Activated CD8-positive, alpha-beta memory T cell treated with anti-CD3 and anti-CD28 coated beads for 4 hours (primary cell): ENCODE data around the gene MT3.
A peak's percentile ranks its signal among the peaks of the same experiment; 100 is the strongest.
"Not testable (repeated sequence)": the region's sequence is repeated elsewhere in the genome, so short reads cannot be mapped to it uniquely, and the experiment has no call there.

Experiments
- DNase-seq, 2 donors: peaks; one replicate each; pipeline ENCODE4 v3.0.0-alpha.2; 2020; ENCODE audit warnings: low read depth in 2 of 2

MT3 gene

DNA sequence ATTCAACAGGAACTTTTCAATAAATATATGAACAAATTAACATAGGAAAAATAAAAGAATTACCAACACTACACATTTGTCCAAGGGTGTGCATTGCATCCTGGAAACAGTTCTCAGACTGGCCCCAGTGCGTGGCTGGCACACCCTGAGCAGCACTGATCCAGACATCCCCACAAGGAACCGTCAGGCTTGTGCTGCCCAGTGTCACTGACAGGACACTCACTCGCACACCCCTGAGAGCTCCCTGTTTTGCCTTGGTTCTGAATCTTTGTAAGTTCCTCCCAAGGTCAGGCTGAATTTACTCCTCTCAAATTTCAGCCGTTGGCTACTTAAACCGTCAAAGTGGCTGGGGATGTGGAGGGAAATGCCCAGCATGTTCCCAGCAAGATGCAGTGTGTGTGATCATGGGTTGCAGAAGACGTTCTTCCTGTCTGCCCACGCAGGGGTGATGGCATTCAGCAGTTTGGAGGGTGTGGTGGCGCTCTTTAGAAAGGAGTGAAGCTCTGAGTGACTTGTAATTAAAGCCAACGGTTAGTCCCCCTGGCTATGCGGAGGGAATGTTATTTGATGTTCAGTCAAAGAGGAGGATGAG is 20.8 kb downstream of the MT3 start:
- peak; percentile 42 to 76 for DNase-seq

DNA sequence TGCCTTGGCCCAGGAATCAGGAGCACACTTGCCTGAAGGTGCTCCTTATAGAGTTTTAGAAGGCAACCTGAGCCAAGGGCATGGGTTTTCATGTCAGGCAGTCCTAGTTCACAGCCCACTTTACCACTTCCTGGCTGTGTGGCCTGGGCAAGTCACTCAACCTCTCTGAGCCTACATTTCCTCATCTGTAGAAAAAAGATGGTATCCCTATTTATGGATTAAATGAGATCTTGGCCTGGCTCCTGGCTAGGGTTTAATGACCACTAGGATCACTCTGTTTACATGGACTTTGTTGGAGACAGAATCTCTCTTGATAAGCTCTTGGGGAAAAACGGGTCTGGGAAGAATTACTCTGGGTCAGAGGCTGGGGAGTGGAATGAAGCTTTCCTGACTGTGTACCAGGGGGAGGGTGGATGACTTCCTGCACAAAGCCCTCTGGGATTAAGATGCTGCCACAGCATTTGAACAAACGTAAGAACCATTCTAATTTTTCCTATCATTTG is 21.3 kb downstream of the MT3 start:
- no peak for DNase-seq

DNA sequence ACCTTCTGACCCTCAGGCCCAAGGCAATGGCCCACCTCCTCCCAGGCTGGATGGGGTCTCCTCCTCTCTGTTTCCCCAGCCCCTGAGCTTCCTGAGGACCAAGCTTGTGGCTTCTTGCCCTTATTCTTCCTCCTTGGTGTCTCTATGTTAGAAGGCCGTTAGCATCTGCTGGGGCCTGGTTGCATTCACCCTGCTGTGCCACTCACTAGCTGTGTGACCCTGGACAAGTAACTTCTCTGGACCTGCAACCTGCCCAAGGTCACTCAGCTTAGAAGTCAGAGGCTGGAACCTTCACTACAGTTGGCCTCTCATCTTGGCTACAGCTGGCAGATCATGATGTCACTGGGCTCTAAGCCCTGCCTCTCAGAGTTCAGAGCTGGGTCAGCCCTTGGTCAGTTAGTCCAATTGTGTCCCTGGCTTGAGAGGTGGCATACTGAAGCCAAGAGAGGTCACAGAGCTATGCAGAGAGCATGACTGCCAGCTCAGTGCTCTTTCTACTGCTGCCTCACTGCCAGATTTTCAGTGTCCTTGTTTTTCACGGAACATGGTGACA is 22.0 kb downstream of the MT3 start:
- DNase-seq = no peak

DNA sequence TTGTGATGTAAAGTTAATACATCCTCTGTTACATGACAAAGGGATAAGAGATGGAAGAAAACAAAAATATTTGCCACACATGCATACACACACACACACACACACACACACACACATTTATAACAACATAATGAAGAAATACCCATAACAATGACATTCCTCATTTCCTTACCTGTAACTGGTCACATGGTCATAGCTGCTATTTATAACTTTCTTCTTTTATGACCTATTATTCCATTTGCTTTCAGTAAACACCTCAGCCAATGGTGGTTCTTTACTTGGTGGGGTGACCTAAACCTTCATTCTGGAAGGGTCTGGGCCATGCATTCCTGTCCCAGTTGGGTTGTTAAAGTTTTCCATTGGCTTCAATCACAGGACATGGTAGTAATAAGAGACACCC is 24.4 kb downstream of the MT3 start:
- DNase-seq = no peak

DNA sequence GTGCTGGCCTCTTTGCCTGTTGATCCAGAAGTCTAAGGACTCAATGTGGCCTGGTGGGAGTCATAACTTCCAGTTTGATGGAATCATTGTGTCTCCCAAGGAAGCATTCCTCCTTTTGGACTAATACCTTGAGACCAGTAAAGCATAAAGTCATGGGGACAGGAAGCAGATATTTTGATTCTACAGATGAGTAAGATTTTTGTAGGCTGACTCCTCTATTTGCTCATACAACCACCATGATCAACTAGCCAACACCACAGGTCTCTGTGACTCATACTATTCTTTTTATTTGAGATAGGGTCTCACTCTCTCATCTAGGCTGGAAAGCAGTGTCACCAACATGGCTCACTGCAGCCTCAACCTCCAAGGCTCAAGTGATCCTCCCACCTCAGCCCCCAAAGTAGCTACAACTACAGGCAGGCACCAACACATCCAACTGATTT is 25.2 kb downstream of the MT3 start:
- DNase-seq = no peak

DNA sequence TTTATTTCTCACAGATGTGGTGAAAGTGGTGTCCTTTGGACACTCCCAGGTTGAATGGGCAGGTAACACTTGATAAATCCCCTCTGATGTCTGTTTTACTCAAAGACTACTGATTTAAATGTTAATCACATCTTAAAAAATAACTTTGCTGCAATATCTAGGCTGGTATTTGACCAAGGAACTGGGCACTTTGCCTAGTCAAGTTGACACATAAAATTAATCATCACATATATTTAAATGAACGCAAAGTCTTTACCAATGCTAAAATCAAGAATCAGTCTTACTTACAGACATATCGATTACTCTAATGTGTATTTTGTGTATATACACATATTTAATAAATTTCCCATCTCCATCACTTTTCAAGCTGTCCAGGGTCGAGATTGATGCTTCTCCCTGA is 26.0 kb downstream of the MT3 start:
- DNase-seq = no peak

DNA sequence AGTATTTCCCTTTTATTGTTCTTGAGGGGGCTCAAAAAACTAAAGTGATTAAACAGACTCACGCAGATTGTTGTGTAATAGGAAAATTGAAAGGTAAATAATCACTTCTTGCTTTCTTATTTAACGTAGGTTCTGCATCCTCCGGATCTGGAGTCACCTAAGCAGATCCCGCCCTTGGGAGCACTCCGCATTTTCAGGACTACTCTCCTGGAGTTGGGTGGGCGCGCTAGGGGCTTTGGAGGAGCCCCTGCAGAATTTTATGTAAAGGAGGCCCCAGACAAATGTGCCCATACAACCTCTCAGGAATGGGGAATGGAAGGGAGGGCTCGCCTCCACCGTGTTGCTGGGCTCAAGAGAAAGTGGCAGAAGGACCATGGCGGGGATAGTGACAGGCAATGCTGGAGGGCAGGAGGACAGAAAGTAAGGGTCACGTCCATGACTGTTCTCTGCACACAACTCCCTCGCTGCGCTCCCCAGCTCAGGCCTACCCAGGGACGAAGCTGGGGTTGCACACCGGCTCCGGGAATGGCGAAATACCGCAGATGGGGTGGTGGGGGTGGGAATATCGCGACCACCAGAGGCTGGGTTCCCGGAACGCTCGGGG is 27.4 kb downstream of the MT3 start:
- DNase-seq = no peak

DNA sequence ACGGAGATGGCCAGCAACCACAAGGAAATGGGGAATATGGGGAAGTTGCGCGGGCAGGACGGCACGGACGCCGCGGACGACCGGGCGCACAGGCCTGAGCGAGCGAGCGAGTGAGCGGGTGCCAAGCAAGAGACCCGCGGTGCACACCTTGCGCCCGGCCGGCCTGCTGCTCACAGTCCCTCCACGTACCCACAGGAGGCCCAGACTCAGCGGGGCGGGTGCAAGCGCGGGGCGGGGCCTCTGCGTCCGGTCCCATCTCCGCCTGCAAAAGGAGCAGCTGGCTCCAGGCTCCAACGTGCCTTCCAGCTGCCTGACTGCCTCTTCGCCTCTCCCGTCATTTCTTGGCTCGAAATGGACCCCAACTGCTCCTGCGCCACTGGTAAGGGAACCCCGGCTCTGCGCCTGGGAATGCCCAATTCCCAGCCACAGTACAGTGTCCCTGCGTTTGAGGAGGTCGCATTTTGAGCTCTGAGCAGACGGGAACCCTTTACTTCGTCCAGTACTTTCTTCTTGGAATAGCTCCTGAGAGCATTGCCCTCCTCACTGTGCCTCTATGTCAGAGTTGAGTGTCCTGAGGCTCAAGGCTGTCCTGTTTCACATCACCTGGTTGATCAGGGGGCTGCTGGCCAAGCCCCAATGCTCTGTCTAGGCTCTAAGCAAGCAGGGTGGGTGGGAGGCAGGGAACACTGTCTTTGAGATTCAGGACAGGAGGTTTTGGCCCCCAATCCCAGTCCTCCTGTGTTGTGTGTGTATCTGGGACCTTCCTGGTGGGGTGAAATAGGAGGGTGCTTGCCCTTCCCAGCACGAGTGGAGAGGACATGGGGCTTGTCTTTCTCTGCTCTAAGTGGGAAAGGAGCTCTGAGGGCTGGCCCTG is 28.1 kb downstream of the MT3 start:
- DNase-seq = no peak

DNA sequence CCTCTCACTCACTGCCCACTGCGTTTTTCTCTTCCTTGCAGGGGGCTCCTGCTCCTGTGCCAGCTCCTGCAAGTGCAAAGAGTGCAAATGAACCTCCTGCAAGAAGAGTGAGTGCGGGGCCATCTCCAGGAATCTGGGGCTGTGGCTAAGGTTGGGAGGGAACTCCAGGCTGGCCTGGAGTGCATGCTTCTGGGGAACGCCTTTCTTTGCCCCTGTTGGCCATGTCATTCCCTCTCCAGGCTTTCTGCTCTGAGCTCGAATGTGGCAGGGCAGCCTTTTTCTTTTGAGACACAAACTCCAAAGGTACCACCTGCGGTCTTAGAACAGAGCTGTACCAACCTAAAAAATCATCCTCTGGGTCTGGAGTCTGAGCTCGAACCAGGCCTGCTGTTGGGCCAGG is 28.8 kb downstream of the MT3 start:
- DNase-seq = no peak

DNA sequence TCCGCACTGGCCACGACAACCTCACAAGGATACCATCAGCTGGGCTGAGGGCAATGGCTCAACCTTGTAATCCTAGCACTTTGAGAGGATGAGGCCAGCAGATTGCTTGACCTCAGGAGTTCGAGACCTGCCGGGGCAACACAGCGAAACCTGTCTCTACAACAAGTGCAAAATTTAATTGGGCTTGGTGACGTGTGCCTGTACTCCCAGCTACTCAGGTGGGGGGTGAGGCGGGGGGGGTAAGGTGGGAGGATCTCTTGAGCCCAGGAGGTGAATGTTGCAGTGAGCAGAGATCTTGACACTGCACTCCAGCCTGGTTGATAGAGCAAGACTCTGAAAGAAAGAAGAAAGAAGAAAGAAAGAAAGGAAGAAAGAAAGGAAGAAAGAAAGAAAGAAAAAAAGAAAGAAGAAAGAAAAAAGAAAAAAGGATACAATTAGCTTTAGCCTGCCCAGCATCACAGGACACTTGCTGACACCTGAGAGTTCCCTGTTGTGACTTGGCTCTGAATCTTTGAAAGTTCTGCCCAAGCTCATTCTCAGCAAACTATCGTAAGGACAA is 31.1 kb downstream of the MT3 start:
- DNase-seq = no peak

DNA sequence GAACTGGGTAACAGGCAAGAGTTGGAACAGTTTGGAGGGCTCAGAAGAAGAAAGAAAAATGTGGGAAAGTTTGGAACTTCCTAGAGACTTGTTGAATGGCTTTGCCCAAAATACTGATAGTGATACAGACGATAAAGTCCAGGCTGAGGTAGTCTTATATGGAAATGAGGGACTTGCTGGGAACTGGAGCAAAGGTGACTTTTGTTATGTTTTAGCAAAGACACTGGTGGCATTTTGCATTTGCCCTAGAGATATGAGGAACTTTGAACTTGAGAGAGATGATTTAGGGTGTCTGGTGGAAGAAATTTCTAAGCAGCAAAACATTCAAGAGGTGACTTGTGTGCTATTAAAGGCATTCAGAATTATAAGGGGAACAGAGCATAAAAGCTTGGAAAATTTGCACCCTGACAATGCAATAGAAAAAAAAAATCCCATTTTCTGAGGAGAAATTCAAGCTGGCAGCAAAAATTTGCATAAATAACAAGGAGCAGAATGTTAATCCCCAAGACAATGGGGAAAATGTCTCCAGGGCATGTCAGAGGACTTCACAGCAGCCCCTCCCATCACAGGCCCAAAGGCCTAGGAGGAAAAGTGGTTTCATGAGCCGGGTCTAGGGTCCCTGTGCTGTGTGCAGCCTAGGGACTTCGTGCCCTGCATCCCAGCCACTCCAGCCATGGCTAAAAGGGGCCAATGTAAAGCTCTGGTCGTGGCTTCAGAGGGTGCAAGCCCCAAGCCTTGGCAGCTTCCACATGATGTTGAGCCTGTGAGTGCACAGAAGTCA is 32.5 kb downstream of the MT3 start:
- not testable (repeated sequence) for DNase-seq

DNA sequence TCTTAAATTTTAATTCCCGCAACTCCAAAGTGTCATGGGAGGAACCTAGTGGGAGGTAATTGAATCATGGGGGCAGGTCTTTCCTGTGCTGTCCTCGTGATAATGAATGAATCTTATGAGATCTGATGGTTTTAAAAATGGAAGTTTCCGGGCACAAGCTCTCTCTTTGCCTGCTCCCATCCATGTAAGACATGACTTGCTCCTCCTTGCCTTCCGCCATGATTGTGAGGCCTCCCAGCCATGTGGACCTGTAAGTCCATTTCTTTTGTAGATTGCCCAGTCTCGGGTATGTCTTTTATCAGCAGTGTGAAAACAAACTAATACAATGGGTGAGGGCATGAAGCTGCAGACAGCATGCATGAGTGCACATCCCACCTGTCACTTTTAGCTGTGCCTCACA is 33.9 kb downstream of the MT3 start:
- DNase-seq = not testable (repeated sequence)

DNA sequence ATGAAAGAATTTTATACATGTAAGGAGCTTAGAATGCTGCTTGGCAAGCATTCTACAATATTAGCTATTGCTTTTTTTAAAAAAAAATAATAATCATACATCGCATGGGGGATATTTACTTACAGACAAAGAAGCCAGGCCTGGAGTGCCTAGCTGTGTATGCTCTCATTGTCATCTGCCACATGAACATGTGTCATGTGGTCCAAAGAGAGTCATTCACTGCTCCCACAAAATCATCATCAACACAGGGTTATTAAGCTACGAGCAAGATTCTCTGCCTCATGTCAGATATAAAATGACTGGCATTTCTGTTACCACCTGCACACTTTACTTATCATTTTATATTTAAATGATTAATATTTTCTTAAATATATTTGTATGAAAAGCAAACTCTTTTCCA is 34.3 kb downstream of the MT3 start:
- no peak for DNase-seq

DNA sequence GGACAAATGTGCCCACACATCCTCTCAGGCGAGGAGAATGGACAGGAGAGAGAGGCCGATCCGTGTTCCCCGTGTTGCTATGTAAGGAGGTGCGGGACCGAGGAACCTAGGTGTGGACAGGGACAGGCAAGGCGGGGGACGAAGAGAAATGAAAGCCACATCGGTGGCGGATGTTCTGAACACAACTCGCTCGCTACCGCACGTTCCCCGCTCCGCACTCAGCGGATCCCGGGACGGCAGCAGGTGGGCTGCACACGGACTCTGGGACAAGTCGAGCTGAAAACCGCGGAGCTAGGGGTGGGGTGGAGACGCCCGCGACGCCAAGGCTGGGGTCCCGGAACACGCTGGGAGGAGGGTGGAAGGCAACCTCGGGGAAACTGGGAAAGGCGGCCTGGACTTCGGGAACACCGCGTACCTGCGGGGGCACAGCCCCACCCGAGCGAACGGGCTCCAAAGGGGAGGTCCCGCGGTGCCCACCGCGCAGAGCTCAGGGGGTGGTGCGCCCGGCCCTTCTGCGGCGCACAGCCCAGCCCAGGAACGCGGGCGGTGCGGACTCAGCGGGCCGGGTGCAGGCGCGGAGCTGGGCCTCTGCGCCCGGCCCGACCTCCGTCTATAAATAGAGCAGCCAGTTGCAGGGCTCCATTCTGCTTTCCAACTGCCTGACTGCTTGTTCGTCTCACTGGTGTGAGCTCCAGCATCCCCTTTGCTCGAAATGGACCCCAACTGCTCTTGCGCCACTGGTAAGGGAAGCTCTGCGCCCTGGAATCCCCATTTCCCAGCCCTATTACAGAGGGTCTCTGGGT is 36.0 kb downstream of the MT3 start, which contains the start of gene MT1E:
Gene MT1E, plus strand, starts transcription at position 642 of the 803 bp plus-strand sequence. Its CDS starts 71 bp downstream, at position 713.
- no peak for DNase-seq

DNA sequence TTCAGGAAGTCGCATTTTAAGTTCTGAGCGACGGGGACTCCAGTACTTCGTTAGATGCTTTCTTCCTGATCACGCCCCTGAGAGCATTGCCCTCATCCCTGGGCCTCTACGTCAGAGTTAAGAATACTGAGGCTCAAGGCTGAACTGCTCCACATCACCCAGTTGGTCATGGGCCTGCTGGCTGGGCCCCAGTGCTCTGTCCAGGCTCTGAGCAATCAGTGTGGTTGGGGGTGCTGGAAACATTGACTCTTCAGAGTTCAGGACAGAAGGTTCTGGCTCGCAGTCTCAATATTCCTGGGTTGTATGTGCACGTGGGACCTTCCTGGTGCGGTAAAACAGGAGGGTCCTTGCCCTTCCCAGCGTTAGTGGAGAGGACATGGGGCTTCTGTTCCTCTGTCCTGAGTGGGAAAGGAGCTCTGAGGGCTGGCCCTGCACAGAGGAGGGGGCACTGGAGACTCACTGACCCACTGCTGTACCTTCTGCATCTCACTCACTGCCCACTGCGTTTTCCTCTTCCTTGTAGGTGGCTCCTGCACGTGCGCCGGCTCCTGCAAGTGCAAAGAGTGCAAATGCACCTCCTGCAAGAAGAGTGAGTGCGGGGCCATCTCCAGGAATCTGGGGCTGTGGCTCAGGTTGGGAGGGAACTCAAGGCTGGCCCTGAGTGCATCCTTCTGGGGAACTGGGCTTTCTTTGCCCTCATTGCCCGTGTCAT is 36.8 kb downstream of the MT3 start:
- DNase-seq = no peak

DNA sequence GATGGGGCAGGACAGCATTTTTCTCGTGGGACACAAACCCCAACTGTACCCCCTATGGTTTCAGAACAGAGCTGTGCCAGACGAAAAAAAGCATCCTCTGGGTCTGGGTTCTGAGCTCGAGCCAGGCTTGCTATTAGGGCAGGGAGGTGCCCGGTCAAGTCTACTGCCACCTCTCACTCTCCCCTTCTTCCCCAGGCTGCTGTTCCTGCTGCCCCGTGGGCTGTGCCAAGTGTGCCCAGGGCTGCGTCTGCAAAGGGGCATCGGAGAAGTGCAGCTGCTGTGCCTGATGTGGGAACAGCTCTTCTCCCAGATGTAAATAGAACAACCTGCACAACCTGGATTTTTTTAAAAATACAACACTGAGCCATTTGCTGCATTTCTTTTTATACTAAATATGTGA is 37.4 kb downstream of the MT3 start:
- DNase-seq = no peak

DNA sequence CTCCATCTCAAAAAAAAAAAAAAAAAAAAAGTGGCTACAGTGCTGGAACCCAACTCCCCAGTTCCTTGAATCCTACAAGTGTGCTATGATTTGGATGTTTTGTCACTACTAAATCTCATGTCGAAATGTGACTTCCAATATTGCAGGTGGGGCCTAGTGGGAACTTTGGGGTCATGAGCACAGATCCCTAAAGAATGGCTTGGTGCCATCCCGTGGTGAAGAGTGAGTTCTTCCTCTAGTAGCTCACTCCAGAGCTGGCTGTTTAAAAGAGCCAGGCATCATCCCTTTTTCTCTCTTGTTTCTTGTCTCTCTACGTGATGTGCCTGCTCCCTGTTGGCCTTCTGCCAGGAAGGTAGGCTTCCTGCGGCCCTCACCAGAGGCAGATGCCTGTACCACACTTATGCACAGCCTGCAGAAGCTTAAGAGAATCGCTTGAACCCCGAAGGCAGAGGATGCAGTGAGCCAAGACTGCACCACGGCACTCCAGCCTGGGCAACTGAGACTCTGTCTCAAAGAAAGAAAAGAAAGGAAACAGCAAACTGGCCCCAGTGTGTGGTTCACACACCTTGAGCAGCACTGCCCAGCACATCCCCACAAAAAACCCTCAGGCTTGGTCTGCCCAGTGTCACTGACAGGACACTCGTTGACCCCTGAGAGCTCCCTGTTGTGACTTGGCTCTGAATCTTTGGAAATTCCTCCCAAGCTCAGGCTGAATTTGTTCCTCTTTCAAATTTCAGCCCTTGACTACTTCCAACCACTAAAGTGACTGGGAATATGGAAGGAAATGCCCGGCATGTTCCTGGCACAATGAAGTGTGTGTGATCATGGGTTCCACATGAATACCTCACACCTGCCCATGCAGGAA is 39.4 kb downstream of the MT3 start:
- DNase-seq = no peak

DNA sequence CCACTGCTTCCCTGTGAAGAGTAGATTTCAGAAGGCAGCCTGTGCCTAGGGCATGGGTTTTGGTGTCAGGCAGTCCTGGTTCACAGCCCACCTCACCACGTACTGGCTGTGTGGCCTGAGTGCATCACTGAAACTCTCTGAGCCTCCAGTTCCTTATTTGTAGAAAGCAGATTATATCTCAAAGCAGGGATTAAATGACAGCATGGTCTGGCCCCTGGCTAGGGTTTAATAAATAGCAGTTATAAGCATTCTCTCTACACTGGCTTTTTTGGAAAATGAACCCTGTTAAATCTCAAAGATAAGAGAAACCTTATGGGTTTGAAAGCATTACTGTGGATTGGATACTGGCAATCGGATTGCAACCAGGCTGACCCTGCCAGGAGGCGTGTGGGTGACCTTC is 40.2 kb downstream of the MT3 start:
- DNase-seq = no peak

DNA sequence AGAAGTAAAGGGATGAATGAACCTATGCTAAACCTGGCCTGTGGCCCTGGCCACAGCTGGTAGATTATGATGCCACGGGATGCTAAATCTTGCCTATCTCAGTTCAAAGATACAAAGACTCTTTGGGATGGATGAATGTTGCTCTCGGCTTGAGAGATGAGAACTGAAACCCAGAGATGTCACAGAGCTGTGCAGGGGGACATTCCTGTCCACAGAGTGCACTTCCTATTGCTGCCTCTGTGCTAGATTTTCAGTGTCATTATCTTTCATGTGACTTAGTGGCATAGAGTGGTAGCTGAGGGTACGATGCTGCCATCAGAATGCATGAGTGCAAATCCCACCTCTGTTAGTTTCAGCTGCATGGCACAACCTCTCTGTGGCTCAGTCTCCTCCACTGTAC is 40.8 kb downstream of the MT3 start:
- DNase-seq = no peak
